Naive thymus-derived CD4-positive, alpha-beta T cell (primary cell): ENCODE measurements around the gene MED13L. TPM values are rescaled to one million over a fixed set of nuclear protein-coding genes. Genes with fewer than 3 reads are reported as not detected.

Experiments
- ATAC-seq: fragments of 150-1000 bp; cut with Tn5 transposase; 2 replicates; pipeline ENCODE4 v1.10.0; 2021; ENCODE audit warnings: mild to moderate bottlenecking, moderate library complexity
- CTCF ChIA-PET: fragments of 350-600 bp; sonication (Branson Sonifier 250); formaldehyde crosslinking; loops from one replicate; lab custom pipeline; 2021; ENCODE audit warnings: antibody characterized with exemption; lab: Charles Lee
- POLR2A ChIA-PET: fragments of 350-600 bp; sonication (Branson Sonifier 250); formaldehyde crosslinking; loops from one replicate; lab custom pipeline; 2021; ENCODE audit warnings: antibody characterized with exemption, inconsistent platforms; lab: Charles Lee
- DNase-seq, 9 donors: peaks; one replicate each; pipeline versions ENCODE4 v3.0.0 to v3.0.0-alpha.2; 2020 to 2022; ENCODE audit warnings: mixed read lengths in 1 of 9
- H3K27ac ChIP-seq: one replicate; pipeline ENCODE4 v1.7.0; 2013; ENCODE audit warnings: mild to moderate bottlenecking, low read depth, low read length, moderate library complexity
- H3K27me3 ChIP-seq, 2 donors: one replicate each; pipeline ENCODE4 v1.7.0; 2013; ENCODE audit warnings: low read length in 2 of 2, mild to moderate bottlenecking in 2 of 2, moderate library complexity in 2 of 2; ENCODE audit not compliant: control insufficient read depth in 2 of 2, insufficient read depth in 2 of 2
- H3K36me3 ChIP-seq, 3 experiments: 1 replicate in 2 of 3; 2 replicates in 1 of 3; pipeline ENCODE4 v1.7.0; 2013; ENCODE audit warnings: low read length in 3 of 3, mild to moderate bottlenecking in 3 of 3, moderate library complexity in 1 of 3; ENCODE audit not compliant: insufficient read depth in 3 of 3, control insufficient read depth in 2 of 3
- H3K4me1 ChIP-seq, 2 donors: one replicate each; pipeline ENCODE4 v1.7.0; 2013; ENCODE audit warnings: low read length in 2 of 2, mild to moderate bottlenecking in 2 of 2, moderate library complexity in 1 of 2; ENCODE audit not compliant: control insufficient read depth in 2 of 2, insufficient read depth in 2 of 2
- H3K4me3 ChIP-seq: 2 replicates; pipeline ENCODE4 v1.7.0; 2013; ENCODE audit warnings: mild to moderate bottlenecking, low read length
- H3K9me3 ChIP-seq, 3 experiments: 1 replicate in 2 of 3; 2 replicates in 1 of 3; pipeline ENCODE4 v1.7.0; 2013; ENCODE audit warnings: low read length in 3 of 3; ENCODE audit not compliant: control insufficient read depth in 2 of 3
- H3K27ac Mint-ChIP-seq, 9 donors: one replicate each; pipeline ENCODE4 v1.8.0; 2020 to 2022; ENCODE audit warnings: mixed read lengths in 9 of 9, mild to moderate bottlenecking in 8 of 9, moderate library complexity in 5 of 9, inconsistent platforms in 2 of 9
- H3K27me3 Mint-ChIP-seq, 5 donors: one replicate each; pipeline ENCODE4 v1.8.0; 2021 to 2022; ENCODE audit warnings: mixed read lengths in 5 of 5, mild to moderate bottlenecking in 1 of 5
- H3K36me3 Mint-ChIP-seq, 5 donors: one replicate each; pipeline ENCODE4 v1.8.0; 2020 to 2022; ENCODE audit warnings: mixed read lengths in 5 of 5, mild to moderate bottlenecking in 3 of 5, inconsistent platforms in 1 of 5
- H3K4me1 Mint-ChIP-seq, 7 donors: one replicate each; pipeline ENCODE4 v1.8.0; 2020 to 2022; ENCODE audit warnings: mixed read lengths in 7 of 7, mild to moderate bottlenecking in 3 of 7, inconsistent platforms in 1 of 7
- H3K4me3 Mint-ChIP-seq, 10 donors: one replicate each; pipeline ENCODE4 v1.8.0; 2020 to 2022; ENCODE audit warnings: mild to moderate bottlenecking in 10 of 10, mixed read lengths in 10 of 10, moderate library complexity in 6 of 10, inconsistent platforms in 2 of 10
- H3K9me3 Mint-ChIP-seq, 11 donors: one replicate each; pipeline ENCODE4 v1.8.0; 2020 to 2022; ENCODE audit warnings: mixed read lengths in 11 of 11, mild to moderate bottlenecking in 4 of 11, inconsistent platforms in 1 of 11, moderate library complexity in 1 of 11
- intact Hi-C, 2 donors: fragments of 100-400 bp; cut with micrococcal nuclease; formaldehyde crosslinking; loops; one replicate each; pipeline ENCODE4 v1.15.1; 2023
- polyA plus RNA-seq, 2 donors: library from polyadenylated mRNA; unstranded; fragments of 300-500 nt; fragmentation: Illumina TruSeq; gene quantifications; one replicate each; pipeline ENCODE4 v1.2.3, GENCODE V29; 2021
- total RNA-seq, 6 experiments: library from RNA in 5 of 6; stranded (reverse) in 5 of 6; gene quantifications; 1 replicate in 5 of 6; 2 replicates in 1 of 6; pipeline ENCODE4 v1.2.3 and lab custom pipeline; 2021 to 2026

The MED13L gene
- total and polyA plus RNA-seq, 7 experiments from 2014 or later, result 8.3 to 283 (median 155) TPM

DNA sequence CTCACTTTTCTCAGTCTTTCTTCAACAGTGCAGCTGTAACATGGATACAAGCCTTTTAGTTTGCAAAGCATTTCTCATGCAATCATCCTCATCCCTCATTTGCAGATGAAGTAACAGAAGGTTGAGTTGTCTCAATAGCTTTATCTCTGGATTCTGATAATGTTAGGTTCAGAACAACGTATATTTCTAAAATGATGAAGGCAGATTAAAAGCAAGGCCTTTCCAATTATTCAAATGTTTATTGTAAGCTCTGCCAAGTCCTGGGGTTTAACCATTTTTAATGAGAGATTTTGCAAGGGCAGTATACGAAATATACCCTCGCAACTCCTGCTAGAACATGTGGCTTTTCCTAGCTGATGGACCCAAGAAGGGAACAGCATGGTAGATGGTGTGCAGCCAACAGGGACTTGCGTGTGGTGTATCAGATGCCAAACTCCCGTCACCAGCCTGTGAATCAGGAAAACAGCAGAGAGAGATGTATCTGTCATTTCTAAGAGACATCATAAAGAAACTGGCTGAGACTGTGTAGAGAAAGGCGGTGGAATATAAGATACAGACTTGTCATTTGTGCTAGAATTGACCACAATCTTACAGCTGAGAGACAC is 319.7 kb downstream of the MED13L start:
- no peaks in the 10 kb centered on the region for H3K27me3 ChIP-seq
- H3K9me3 ChIP-seq, result no peaks in the 10 kb centered on the region
- no peaks in the 10 kb centered on the region for H3K4me1 ChIP-seq
- Mint-ChIP-seq H3K36me3 (peaks cover 8 to 27% (median 10%) of the 10 kb centered on the region in 5 donors), H3K27me3 (no peaks in the 10 kb centered on the region), H3K4me3 (no peak overlapping the region), H3K4me1 (peaks cover 0 to 29% (median 0%) of the 10 kb centered on the region in 7 donors), H3K9me3 (no peaks in the 10 kb centered on the region), H3K27ac (no peak overlapping the region)
- no peak for ATAC-seq
- peaks cover 6 to 33% (median 13%) of the 10 kb centered on the region in 3 experiments for H3K36me3 ChIP-seq
- ChIA-PET POLR2A (interaction anchor here (0.6 to 0.7 kb wide), 2 partner anchors 12 to 21 kb away, joined by 3 to 4 read pairs; no protein-coding TSS in a partner anchor), CTCF (no interaction called here)
- no peak overlapping the region for H3K4me3 ChIP-seq
- DNase-seq, result no peak
- intact Hi-C loops, result no loop called here
- H3K27ac ChIP-seq, result no peak overlapping the region

DNA sequence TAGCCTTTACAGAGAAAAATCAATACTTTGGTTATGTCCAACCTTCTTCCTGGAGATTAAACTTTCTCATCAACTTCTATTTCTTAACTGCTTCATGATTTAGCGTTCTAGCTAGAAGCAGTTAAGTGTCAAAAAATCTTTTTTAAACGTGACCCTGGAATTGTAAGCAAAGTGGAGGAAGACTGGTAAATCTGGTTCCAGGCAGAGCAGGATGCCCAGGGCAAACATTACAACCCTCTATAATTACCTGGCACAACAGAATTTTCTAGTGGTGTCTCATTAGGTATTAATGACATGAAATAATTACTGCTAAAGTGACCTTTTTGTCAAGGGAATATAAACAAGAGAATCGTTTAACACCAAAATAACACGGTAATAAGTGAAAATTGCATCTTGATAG is 320.8 kb downstream of the MED13L start:
- Histone ChIP-seq H3K9me3 (no peaks in the 10 kb centered on the region), H3K27me3 (no peaks in the 10 kb centered on the region), H3K4me1 (no peaks in the 10 kb centered on the region), H3K36me3 (peaks cover 6 to 23% (median 13%) of the 10 kb centered on the region in 3 experiments), H3K27ac (no peak overlapping the region), H3K4me3 (no peak overlapping the region)
- ATAC-seq (no peak), DNase-seq (no peak)
- Mint-ChIP-seq H3K36me3 (peaks cover 5 to 28% (median 7%) of the 10 kb centered on the region in 5 donors), H3K27me3 (no peaks in the 10 kb centered on the region), H3K9me3 (peaks cover 0 to 2% (median 0%) of the 10 kb centered on the region in 11 donors), H3K27ac (peak overlapping the region in 1 of 9 donors; percentile 56), H3K4me3 (no peak overlapping the region), H3K4me1 (peaks cover 0 to 26% (median 0%) of the 10 kb centered on the region in 7 donors)
- ChIA-PET POLR2A (no interaction called here), CTCF (no interaction called here)
- intact Hi-C loops, result no loop called here

DNA sequence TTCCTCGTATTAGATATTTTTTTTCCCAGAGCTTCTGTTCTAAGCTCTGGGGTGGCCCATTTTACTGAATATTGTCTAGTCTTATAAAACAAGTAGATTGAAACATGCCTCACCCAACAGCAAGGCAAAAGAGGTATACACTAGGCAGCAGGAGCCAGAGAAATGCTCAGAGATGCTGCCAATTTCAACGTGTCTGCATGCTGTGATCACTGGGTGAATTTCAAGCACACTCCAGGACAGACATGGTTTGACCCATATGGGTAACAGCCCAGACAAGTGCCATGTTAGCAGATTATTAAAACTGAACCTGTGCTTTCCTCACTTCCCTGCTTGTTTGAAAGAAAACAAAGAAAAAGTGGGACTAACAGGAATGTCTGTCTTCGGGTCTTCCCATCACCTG is 321.3 kb downstream of the MED13L start:
- peaks cover 6 to 19% (median 13%) of the 10 kb centered on the region in 3 experiments for H3K36me3 ChIP-seq
- POLR2A ChIA-PET, result no interaction called here
- Mint-ChIP-seq H3K27me3 (no peaks in the 10 kb centered on the region), H3K4me1 (peaks cover 0 to 24% (median 0%) of the 10 kb centered on the region in 7 donors), H3K36me3 (peaks cover 5 to 29% (median 11%) of the 10 kb centered on the region in 5 donors), H3K4me3 (no peak overlapping the region), H3K27ac (no peak overlapping the region), H3K9me3 (peaks cover 0 to 2% (median 0%) of the 10 kb centered on the region in 11 donors)
- no peaks in the 10 kb centered on the region for H3K27me3 ChIP-seq
- no peak for DNase-seq
- intact Hi-C loops, result no loop called here
- H3K9me3 ChIP-seq, result no peaks in the 10 kb centered on the region
- ATAC-seq, result no peak
- H3K4me1 ChIP-seq, result no peaks in the 10 kb centered on the region
- H3K27ac ChIP-seq, result no peak overlapping the region
- CTCF ChIA-PET, result no interaction called here
- no peak overlapping the region for H3K4me3 ChIP-seq

DNA sequence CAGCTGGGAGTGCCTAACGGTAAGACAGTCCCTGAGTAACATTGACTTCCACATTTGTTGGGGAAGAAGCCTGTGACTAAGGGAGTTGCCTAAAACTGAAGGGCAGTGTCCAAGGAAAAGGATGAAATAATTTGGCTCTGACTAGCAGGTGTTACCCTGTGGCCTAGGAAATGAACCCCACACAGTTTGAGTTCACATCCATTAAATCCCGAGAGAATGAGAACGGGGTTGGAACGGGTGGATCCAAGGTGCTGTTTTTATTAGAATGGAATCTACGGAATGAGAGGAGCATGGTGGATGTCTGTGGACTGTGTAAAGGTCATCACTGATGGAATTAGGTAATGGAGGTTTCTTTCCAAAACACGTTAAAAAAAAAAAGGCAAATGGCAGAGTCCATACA is 324.0 kb downstream of the MED13L start:
- Mint-ChIP-seq H3K27me3 (no peaks in the 10 kb centered on the region), H3K9me3 (peaks cover 0 to 2% (median 0%) of the 10 kb centered on the region in 11 donors), H3K4me1 (peaks cover 0 to 8% (median 0%) of the 10 kb centered on the region in 7 donors), H3K27ac (peak overlapping the region in 1 of 9 donors; percentile 35), H3K36me3 (peaks cover 0 to 36% (median 9%) of the 10 kb centered on the region in 5 donors), H3K4me3 (no peak overlapping the region)
- no peaks in the 10 kb centered on the region for H3K4me1 ChIP-seq
- H3K27ac ChIP-seq, result no peak overlapping the region
- intact Hi-C loops, result no loop called here
- H3K36me3 ChIP-seq, result peaks cover 0 to 7% (median 0%) of the 10 kb centered on the region in 3 experiments
- ATAC-seq, result no peak
- H3K27me3 ChIP-seq, result no peaks in the 10 kb centered on the region
- H3K9me3 ChIP-seq, result no peaks in the 10 kb centered on the region
- POLR2A ChIA-PET, result no interaction called here
- CTCF ChIA-PET, result no interaction called here
- no peak overlapping the region for H3K4me3 ChIP-seq
- DNase-seq, result no peak

DNA sequence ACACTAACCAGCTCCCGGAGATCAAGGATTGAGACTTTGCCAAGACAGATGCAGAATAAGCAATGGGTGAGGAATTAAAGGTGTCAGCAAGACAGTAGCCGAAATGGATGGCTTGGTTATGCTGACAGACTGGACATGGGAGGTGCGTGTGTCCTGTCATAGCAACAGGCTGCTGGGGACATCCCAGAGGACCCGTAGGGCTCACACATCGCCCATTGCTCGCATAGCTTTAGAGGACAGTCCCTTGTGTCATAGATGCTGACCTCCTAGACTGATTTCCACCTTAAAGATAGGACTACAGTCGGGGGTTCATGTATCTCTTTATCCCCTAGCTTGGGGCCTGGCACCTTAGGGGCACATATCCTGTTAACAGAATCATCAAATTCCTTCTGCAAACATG is 324.5 kb downstream of the MED13L start:
- intact Hi-C loops, result no loop called here
- H3K4me3 Mint-ChIP-seq, result no peak overlapping the region
- H3K4me1 Mint-ChIP-seq, result peaks cover 0 to 4% (median 0%) of the 10 kb centered on the region in 7 donors
- H3K4me1 ChIP-seq, result no peaks in the 10 kb centered on the region
- ATAC-seq (no peak), DNase-seq (no peak)
- no peak overlapping the region for H3K27ac ChIP-seq
- H3K27ac Mint-ChIP-seq, result no peak overlapping the region
- H3K36me3 ChIP-seq, result peaks cover 0 to 4% (median 0%) of the 10 kb centered on the region in 3 experiments
- H3K27me3 Mint-ChIP-seq, result no peaks in the 10 kb centered on the region
- H3K4me3 ChIP-seq, result no peak overlapping the region
- POLR2A ChIA-PET, result no interaction called here
- H3K9me3 Mint-ChIP-seq, result peaks cover 0 to 2% (median 0%) of the 10 kb centered on the region in 11 donors
- H3K27me3 ChIP-seq, result no peaks in the 10 kb centered on the region
- CTCF ChIA-PET, result no interaction called here
- H3K36me3 Mint-ChIP-seq, result peaks cover 0 to 33% (median 6%) of the 10 kb centered on the region in 5 donors
- no peaks in the 10 kb centered on the region for H3K9me3 ChIP-seq

DNA sequence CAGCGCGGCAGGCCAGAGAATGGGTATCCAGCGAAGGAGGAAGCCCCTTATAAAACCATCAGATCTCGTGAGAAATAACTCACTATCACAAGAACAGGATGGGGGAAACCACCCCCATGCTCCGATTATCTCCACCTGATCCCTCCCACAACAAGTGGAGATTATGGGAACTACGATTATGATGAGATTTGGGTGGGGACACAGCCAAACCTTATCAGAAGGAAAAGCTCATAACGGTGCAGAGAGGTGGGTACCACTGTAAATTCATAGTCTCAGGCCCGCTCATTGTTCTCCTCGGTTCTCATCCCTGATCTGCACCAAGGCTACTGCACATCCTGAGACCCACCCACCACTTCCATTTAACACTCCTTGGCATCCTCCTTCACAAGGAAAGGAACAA is 326.5 kb downstream of the MED13L start:
- Histone ChIP-seq H3K9me3 (no peaks in the 10 kb centered on the region), H3K27ac (no peak overlapping the region), H3K4me3 (no peak overlapping the region), H3K27me3 (no peaks in the 10 kb centered on the region), H3K4me1 (no peaks in the 10 kb centered on the region), H3K36me3 (no peaks in the 10 kb centered on the region)
- ATAC-seq, result no peak
- POLR2A ChIA-PET, result no interaction called here
- DNase-seq, result no peak
- Mint-ChIP-seq H3K36me3 (peaks cover 0 to 31% (median 5%) of the 10 kb centered on the region in 5 donors), H3K9me3 (peaks cover 0 to 2% (median 0%) of the 10 kb centered on the region in 11 donors), H3K4me3 (no peak overlapping the region), H3K4me1 (peaks cover 0 to 2% (median 0%) of the 10 kb centered on the region in 7 donors), H3K27me3 (no peaks in the 10 kb centered on the region), H3K27ac (peak overlapping the region in 1 of 9 donors; percentile 23)
- intact Hi-C loops, result no loop called here
- CTCF ChIA-PET, result no interaction called here

DNA sequence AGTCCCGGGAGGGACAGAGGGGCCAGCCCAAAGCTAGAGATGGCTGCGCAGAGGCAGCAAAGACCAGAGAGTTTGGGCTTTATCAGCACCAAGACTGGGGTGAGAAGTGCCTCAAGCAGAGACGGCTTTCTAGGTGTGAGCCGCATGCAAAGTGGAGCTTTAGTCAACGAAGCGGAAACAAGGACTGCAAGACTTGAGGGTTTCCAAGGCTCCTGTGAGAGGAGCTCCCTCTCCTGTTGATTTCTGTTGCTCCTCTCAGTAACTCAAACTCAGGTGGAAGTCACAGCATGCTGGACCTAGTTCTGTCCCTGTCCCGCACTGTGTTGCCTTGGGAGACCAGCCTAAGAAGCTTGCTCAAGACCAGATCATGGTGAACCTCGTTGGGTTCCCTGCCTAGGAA is 327.8 kb downstream of the MED13L start:
- H3K27me3 Mint-ChIP-seq, result no peaks in the 10 kb centered on the region

More for the DNA sequence above, 327.8 kb downstream of the MED13L start:
- Mint-ChIP-seq H3K4me3 (no peak overlapping the region), H3K9me3 (peaks cover 0 to 2% (median 0%) of the 10 kb centered on the region in 11 donors), H3K27ac (no peak overlapping the region), H3K4me1 (peaks cover 0 to 2% (median 0%) of the 10 kb centered on the region in 7 donors), H3K36me3 (peaks cover 0 to 31% (median 5%) of the 10 kb centered on the region in 5 donors)
- Histone ChIP-seq H3K27me3 (no peaks in the 10 kb centered on the region), H3K36me3 (no peaks in the 10 kb centered on the region), H3K9me3 (no peaks in the 10 kb centered on the region), H3K27ac (no peak overlapping the region), H3K4me1 (no peaks in the 10 kb centered on the region), H3K4me3 (no peak overlapping the region)
- ChIA-PET CTCF (no interaction called here), POLR2A (no interaction called here)
- intact Hi-C loops, result no loop called here
- no peak for ATAC-seq
- no peak for DNase-seq
